CD4-positive, alpha-beta T cell (primary cell): Measurements from ENCODE around the gene RDH5. TPM values are rescaled to one million over a fixed set of nuclear protein-coding genes. Genes with fewer than 3 reads are reported as not detected.

Experiments
- ATAC-seq: fragments of 200-7000 bp; cut with Tn5 transposase; one replicate; pipeline ENCODE4 v1.10.0; 2022; ENCODE audit warnings: mild to moderate bottlenecking; ENCODE audit not compliant: poor library complexity
- CTCF ChIA-PET: fragments of 350-600 bp; sonication (Branson Sonifier 250); formaldehyde crosslinking; loops from one replicate; lab custom pipeline; 2021; ENCODE audit warnings: antibody characterized with exemption, inconsistent platforms; lab: Charles Lee
- POLR2A ChIA-PET: fragments of 350-600 bp; sonication (Branson Sonifier 250); formaldehyde crosslinking; loops from one replicate; lab custom pipeline; 2021; ENCODE audit warnings: antibody characterized with exemption, inconsistent platforms; lab: Charles Lee
- DNase-seq, 14 experiments: peaks; one replicate each; pipeline ENCODE4 v3.0.0-alpha.2; 2013 to 2020; ENCODE audit warnings: mixed read lengths in 2 of 14
- H3K27ac ChIP-seq, 2 donors: one replicate each; pipeline versions ENCODE4 v1.5.1 to v1.7.0; 2013; ENCODE audit warnings: low read length in 2 of 2, low read depth in 1 of 2, mild to moderate bottlenecking in 1 of 2
- H3K27me3 ChIP-seq, 2 experiments: 1 replicate in 1 of 2; 2 replicates in 1 of 2; pipeline versions ENCODE4 v1.6.1 to v1.7.0; 2013; ENCODE audit warnings: low read length in 2 of 2, control low read depth in 1 of 2, mild to moderate bottlenecking in 1 of 2, moderate library complexity in 1 of 2; ENCODE audit not compliant: insufficient read depth in 2 of 2, control insufficient read depth in 1 of 2
- H3K36me3 ChIP-seq: one replicate; pipeline ENCODE4 v1.6.1; 2013; ENCODE audit warnings: low read length, control low read depth; ENCODE audit not compliant: insufficient read depth
- H3K4me1 ChIP-seq: one replicate; pipeline ENCODE4 v1.6.1; 2013; ENCODE audit warnings: low read length, control low read depth; ENCODE audit not compliant: insufficient read depth
- H3K4me3 ChIP-seq: one replicate; pipeline ENCODE4 v1.5.1; 2013; ENCODE audit warnings: mild to moderate bottlenecking, low read length, moderate library complexity
- H3K9me3 ChIP-seq, 2 experiments: 1 replicate in 1 of 2; 2 replicates in 1 of 2; pipeline versions ENCODE4 v1.6.1 to v1.7.0; 2013; ENCODE audit warnings: low read length in 2 of 2, mild to moderate bottlenecking in 2 of 2, control low read depth in 1 of 2, moderate library complexity in 1 of 2; ENCODE audit not compliant: control insufficient read depth in 1 of 2, insufficient read depth in 1 of 2
- H3K27ac Mint-ChIP-seq: one replicate; pipeline ENCODE4 v1.8.0; 2020; ENCODE audit warnings: mixed read lengths
- H3K27me3 Mint-ChIP-seq: one replicate; pipeline ENCODE4 v1.8.0; 2021; ENCODE audit warnings: mixed read lengths
- H3K36me3 Mint-ChIP-seq: one replicate; pipeline ENCODE4 v1.8.0; 2021; ENCODE audit warnings: low read depth, mixed read lengths
- H3K4me1 Mint-ChIP-seq: one replicate; pipeline ENCODE4 v1.8.0; 2021; ENCODE audit warnings: low read depth, mixed read lengths
- H3K4me3 Mint-ChIP-seq: one replicate; pipeline ENCODE4 v1.8.0; 2020; ENCODE audit warnings: mild to moderate bottlenecking, mixed read lengths
- H3K9me3 Mint-ChIP-seq: one replicate; pipeline ENCODE4 v1.8.0; 2020; ENCODE audit warnings: mixed read lengths
- intact Hi-C, 2 experiments: fragments of 100-400 bp; cut with DNase I in 1 of 2; cut with micrococcal nuclease in 1 of 2; formaldehyde crosslinking; loops; one replicate each; pipeline versions ENCODE4 v1.15.1 to v1.9.0; 2023 to 2025; cut with DNase I, micrococcal nuclease
- total RNA-seq, 174 experiments: library from RNA in 2 of 174; stranded (reverse) in 2 of 174; gene quantifications; one replicate each; pipeline ENCODE4 v1.2.3 and lab custom pipeline; 2021 to 2026
- TF ChIP-seq, protein P1 (sequence below): fragments of 200-600 bp; IDR thresholded peaks from one replicate; pipeline ENCODE4 v1.8.0; 2022; ENCODE audit warnings: antibody characterized with exemption, mild to moderate bottlenecking

The RDH5 gene
- total RNA-seq, 2 experiments from 2014 or later = 8.8 TPM

DNA sequence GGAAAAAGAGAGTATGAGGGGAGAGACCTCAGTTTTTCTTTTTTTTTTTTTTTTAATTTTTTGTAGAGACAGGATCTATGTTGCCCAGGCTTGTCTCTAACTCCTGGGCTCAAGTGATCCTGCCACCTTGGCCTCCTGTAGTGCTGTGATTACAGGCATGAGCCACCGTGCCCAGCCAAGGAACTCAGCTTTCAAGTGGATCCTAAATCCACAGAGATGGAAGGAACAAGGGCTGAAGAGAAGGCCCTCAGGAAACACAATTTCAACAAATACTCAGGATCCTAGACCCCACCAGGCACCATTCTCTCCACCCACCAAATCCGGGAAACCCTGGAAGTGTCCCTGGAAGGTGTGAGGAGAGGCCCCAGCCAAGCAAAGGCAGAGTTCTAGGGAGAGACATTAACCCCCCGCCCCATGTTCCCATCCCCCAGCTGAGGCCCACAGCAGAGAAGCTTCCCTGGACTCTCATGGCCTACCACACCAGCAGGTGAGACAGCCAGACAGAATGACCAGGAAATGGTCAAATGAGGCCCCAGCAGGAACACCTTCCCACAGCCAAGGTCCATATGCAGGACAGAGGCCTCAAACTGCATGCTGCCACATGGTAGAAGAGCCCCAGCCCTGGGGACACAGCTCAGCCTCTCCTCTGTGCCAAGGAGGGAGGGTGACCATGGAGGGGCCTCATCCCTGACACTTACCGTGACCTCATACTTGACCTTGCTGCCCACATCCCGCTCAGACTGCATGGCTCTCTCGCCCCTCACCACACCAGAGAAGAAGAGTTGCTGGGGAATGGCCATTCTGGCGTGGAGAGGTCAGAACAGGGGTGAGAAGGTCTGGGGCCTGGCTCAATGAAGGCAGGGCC is 26.6 kb upstream of the RDH5 start:
- Histone ChIP-seq H3K4me1 (no peaks in the 10 kb centered on the region), H3K4me3 (no peak overlapping the region), H3K27ac (no peak overlapping the region), H3K27me3 (peaks cover 0 to 3% of the 10 kb centered on the region in 2 experiments), H3K36me3 (no peaks in the 10 kb centered on the region), H3K9me3 (no peaks in the 10 kb centered on the region)
- ChIA-PET POLR2A (no interaction called here), CTCF (no interaction called here)
- DNase-seq (no peak), ATAC-seq (no peak)
- no peaks in the 10 kb centered on the region for H3K9me3 Mint-ChIP-seq
- H3K4me1 Mint-ChIP-seq = no peaks in the 10 kb centered on the region
- H3K4me3 Mint-ChIP-seq = no peak overlapping the region
- intact Hi-C loops = no loop called here
- H3K27me3 Mint-ChIP-seq = no peaks in the 10 kb centered on the region
- TF ChIP-seq, protein P1, sequence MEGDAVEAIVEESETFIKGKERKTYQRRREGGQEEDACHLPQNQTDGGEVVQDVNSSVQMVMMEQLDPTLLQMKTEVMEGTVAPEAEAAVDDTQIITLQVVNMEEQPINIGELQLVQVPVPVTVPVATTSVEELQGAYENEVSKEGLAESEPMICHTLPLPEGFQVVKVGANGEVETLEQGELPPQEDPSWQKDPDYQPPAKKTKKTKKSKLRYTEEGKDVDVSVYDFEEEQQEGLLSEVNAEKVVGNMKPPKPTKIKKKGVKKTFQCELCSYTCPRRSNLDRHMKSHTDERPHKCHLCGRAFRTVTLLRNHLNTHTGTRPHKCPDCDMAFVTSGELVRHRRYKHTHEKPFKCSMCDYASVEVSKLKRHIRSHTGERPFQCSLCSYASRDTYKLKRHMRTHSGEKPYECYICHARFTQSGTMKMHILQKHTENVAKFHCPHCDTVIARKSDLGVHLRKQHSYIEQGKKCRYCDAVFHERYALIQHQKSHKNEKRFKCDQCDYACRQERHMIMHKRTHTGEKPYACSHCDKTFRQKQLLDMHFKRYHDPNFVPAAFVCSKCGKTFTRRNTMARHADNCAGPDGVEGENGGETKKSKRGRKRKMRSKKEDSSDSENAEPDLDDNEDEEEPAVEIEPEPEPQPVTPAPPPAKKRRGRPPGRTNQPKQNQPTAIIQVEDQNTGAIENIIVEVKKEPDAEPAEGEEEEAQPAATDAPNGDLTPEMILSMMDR = no peak
- no peaks in the 10 kb centered on the region for H3K36me3 Mint-ChIP-seq
- no peak overlapping the region for H3K27ac Mint-ChIP-seq

DNA sequence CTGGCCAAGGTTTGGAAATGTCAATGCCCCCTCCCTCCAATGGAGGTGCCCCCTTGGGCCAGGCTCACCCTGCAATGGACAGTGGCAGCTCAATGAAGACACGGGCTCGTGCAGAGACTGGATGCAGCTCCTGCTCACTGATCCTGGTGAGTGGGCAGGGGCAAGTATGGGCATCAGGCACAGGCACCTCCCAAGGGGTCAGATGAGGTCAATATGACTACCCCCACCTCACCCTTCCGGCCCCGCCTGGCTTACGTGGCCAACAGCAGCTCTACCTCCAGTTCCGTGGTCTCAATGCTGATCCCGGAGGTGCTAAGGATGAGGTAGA is 26.0 kb upstream of the RDH5 start:
- Histone ChIP-seq H3K36me3 (no peaks in the 10 kb centered on the region), H3K4me1 (no peaks in the 10 kb centered on the region), H3K27ac (no peak overlapping the region), H3K4me3 (no peak overlapping the region), H3K27me3 (peaks cover 0 to 3% of the 10 kb centered on the region in 2 experiments), H3K9me3 (no peaks in the 10 kb centered on the region)
- Mint-ChIP-seq H3K9me3 (no peaks in the 10 kb centered on the region), H3K4me1 (no peaks in the 10 kb centered on the region), H3K36me3 (no peaks in the 10 kb centered on the region), H3K4me3 (no peak overlapping the region), H3K27me3 (no peaks in the 10 kb centered on the region), H3K27ac (no peak overlapping the region)
- CTCF ChIA-PET = no interaction called here
- POLR2A ChIA-PET = no interaction called here
- intact Hi-C loops = no loop called here
- peak in 1 of 14 experiments; percentile 9 for DNase-seq
- TF ChIP-seq, protein P1 = no peak
- no peak for ATAC-seq

DNA sequence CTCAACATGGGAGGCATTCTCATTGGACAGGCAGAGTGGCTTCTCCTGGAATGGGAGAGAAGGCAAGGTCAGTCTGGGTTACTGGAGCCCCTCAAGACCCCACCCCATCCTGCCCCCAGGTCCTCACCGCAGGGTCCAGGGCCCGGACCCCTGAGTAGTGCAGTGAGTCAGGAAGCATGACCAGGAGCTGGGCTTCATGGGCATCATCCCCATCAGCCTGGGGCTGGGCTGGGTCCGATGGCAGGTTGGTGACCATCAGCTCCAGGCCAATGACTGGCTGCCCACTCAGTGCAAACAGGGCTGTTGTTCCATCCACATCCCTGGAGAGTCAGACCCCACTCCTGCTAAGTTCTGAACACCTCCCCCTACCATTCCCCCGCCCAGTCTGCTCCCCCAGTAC is 25.5 kb upstream of the RDH5 start:
- Mint-ChIP-seq H3K9me3 (no peaks in the 10 kb centered on the region), H3K4me1 (no peaks in the 10 kb centered on the region), H3K27ac (no peak overlapping the region), H3K27me3 (no peaks in the 10 kb centered on the region), H3K4me3 (no peak overlapping the region), H3K36me3 (no peaks in the 10 kb centered on the region)
- no peaks in the 10 kb centered on the region for H3K9me3 ChIP-seq
- TF ChIP-seq, protein P1 = no peak
- ChIA-PET CTCF (no interaction called here), POLR2A (no interaction called here)
- intact Hi-C loops = no loop called here
- no peaks in the 10 kb centered on the region for H3K36me3 ChIP-seq
- H3K27me3 ChIP-seq = peaks cover 0 to 3% of the 10 kb centered on the region in 2 experiments
- no peaks in the 10 kb centered on the region for H3K4me1 ChIP-seq
- no peak overlapping the region for H3K27ac ChIP-seq
- DNase-seq (peak in 1 of 14 experiments; percentile 8), ATAC-seq (no peak)
- no peak overlapping the region for H3K4me3 ChIP-seq
